Measurements from ENCODE around the gene MRPL20. TPM values are rescaled to one million over a fixed set of nuclear protein-coding genes. Genes with fewer than 3 reads are reported as not detected.

Gene MRPL20
- total and polyA plus RNA-seq, 9 of the 15 experiments (the other 6 are each of a cell fraction or from before 2014, with no cell fraction given), result 180 to 671 (median 229) TPM

DNA sequence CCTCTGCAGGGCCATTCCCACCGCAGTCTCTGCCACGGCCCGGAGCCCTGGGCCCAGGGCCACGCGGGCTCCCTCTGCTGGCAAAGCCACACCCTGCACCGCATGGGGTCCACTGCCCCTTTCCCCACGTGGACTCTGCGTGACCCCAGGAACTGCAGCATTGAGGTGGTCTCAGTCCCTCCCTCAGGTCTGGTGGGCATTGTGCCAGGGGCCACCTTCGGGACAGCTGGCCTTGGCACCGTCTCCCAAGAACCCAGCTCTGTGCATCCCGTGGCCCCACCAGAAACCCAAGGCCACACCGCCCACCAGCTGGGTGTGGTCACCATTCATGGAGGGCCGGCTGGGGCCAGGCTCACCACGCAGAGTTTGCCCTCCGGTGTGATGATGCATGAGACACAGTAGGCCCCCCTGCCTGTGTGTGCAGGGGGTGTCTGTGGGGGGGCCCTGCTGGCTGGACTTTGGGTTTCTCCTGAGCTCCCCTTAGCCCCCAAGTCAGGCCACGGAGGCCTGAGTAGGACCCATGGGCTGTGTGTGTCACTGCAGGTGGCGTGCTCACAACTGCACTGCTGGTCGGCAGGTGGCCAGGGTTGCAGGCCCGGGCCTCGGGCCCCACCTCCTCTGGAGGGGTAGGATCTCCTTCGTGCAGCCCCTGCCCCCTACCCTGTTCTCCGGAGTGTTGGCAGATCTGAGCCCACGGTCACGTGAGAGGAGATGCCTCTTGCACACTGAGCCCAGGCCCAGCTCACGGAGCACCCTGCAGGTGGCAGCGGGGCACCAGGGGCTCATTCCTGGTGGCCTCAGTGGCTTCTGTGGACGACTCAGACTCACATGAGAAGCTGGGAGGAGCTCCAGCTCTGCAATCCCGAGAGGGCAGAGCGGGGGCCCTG, 34.2 kb upstream of the MRPL20 start (continued):
- TF ChIP-seq NFE2L1 (tag; IDR thresholded peaks at IDR 0.05; ENCODE audit: borderline replicate concordance, low read depth), result no peak
- TF ChIP-seq ZNF124 (CRISPR knock-in tag; IDR thresholded peaks at IDR 0.05), result no peak
- TF ChIP-seq RNF2 (IDR thresholded peaks at IDR 0.05), result 0 out of 2 replicates have a peak, but pooled peaks have one; percentile 25
- TF ChIP-seq ARID1B (IDR thresholded peaks at IDR 0.05), result peak; percentile 40; the same call in 1 of the 2 replicates
- TF ChIP-seq KDM1A (IDR thresholded peaks at IDR 0.05), result no peak
- TF ChIP-seq HMGXB4 (CRISPR knock-in tag; IDR thresholded peaks at IDR 0.05), result no peak; the same call in 1 of the 2 replicates
- TF ChIP-seq ELF2 (CRISPR knock-in tag; IDR thresholded peaks at IDR 0.05), result no peak
- TF ChIP-seq POLR3G (IDR thresholded peaks at IDR 0.05; ENCODE audit: extremely low read depth, insufficient read length, insufficient replicate concordance), result no peak
- TF ChIP-seq PREB (CRISPR knock-in tag; IDR thresholded peaks at IDR 0.05), result no peak
- TF ChIP-seq ZBED1 (IDR thresholded peaks at IDR 0.05), result no peak
- TF ChIP-seq, protein P1, sequence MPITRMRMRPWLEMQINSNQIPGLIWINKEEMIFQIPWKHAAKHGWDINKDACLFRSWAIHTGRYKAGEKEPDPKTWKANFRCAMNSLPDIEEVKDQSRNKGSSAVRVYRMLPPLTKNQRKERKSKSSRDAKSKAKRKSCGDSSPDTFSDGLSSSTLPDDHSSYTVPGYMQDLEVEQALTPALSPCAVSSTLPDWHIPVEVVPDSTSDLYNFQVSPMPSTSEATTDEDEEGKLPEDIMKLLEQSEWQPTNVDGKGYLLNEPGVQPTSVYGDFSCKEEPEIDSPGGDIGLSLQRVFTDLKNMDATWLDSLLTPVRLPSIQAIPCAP (CRISPR knock-in tag; IDR thresholded peaks at IDR 0.05; ENCODE audit: borderline replicate concordance), result no peak
- TF ChIP-seq CCNT2 (IDR thresholded peaks at IDR 0.05; ENCODE audit: borderline replicate concordance, extremely low read depth, insufficient read length, low read depth, low read length), result no peak
- no peak for TF ChIP-seq PHF21A (IDR thresholded peaks at IDR 0.05; ENCODE audit: borderline replicate concordance, low read depth)
- no peak for TF ChIP-seq TAL1 (IDR thresholded peaks at IDR 0.05)
- TF ChIP-seq MEIS2 (IDR thresholded peaks at IDR 0.05; ENCODE audit: partially characterized antibody), result no peak
- TF ChIP-seq MLLT1 (IDR thresholded peaks at IDR 0.05), result no peak
- TF ChIP-seq MTA3 (IDR thresholded peaks at IDR 0.05; ENCODE audit: borderline replicate concordance), result peak; percentile 80; the same call in 1 of the 2 replicates
- no peak for TF ChIP-seq SAP30 (IDR thresholded peaks at IDR 0.05; ENCODE audit: borderline replicate concordance, insufficient read depth, low read depth, low read length, poor library complexity, severe bottlenecking)
- no peak for TF ChIP-seq RBBP5 (IDR thresholded peaks at IDR 0.05; ENCODE audit: borderline replicate concordance, insufficient read depth, low read length, poor library complexity, severe bottlenecking)
- no peak for TF ChIP-seq GTF2E2 (tag; IDR thresholded peaks at IDR 0.05)
- TF ChIP-seq POU5F1 (IDR thresholded peaks at IDR 0.05; ENCODE audit: borderline replicate concordance, low read depth, low read length, partially characterized antibody), result no peak
